Putamen (tissue), 1 donor: ENCODE results near the gene TARS3.

Source experiments
- DNase-seq: peaks from one replicate; pipeline ENCODE4 v3.0.0-alpha.2; 2016; ENCODE audit warnings: low spot score

The TARS3 gene

DNA sequence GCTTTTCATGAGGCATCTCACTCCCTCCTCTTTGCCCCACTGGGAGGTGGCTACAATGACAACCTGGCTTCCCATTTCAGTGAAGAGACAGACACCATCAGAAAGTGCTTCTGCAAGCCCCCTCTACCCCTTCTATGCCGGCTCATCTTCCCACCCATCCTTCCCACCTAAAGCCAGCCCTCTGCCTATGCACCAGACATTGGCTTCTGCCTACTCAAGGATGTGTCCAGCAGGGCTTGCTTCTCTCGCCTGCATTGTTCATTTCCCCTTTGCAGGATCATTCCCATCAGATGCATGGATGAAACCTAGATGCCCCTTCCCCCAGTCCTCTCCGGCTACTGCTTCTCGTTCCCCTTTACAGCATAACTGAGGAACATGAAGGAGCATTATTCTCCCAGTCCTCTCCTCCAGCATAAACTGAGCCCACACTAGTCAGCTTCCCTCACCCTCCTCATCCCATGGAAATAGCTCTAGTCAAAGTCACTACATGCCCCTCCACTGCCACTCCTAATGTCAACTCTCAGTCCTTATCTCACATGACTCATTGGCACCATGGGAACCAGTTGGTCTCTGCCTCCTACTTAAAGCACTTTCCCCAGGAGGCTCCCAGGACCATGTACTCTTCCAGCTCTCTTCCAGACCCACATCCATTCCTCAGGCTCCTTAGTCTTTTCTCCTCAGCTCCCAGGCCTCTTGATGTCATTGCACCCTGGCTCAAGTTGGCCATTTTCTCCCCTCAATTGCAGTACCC lies 120.0 kb downstream of the TARS3 start:
- no peak for DNase-seq
